Panc1 (cell line): ENCODE results near the gene LHX3. TPM values are rescaled to one million over a fixed set of nuclear protein-coding genes. Genes with fewer than 3 reads are reported as not detected.

Source experiments
- ATAC-seq: fragments of 200-7000 bp; cut with Tn5 transposase; 2 replicates; pipeline ENCODE4 v1.9.1; 2020; ENCODE audit warnings: mild to moderate bottlenecking, moderate library complexity
- BruUV-seq: library from RNA; stranded (reverse); fragments of 400-500 nt; replicated peaks from 2 replicates; lab custom pipeline; 2021; lab: Mats Ljungman, UMichigan
- CTCF ChIA-PET: fragments of 300-600 bp; sonication (Branson Sonifier 250); formaldehyde crosslinking; loops from one replicate; lab custom pipeline; 2022; ENCODE audit warnings: antibody characterized with exemption; lab: Charles Lee
- POLR2A ChIA-PET: fragments of 300-600 bp; sonication (Branson Sonifier 250); formaldehyde crosslinking; loops from one replicate; lab custom pipeline; 2022; ENCODE audit warnings: antibody characterized with exemption; lab: Charles Lee
- DNase-seq: peaks from one replicate; pipeline ENCODE4 v3.0.0-alpha.2; 2010; ENCODE audit warnings: low read depth, low spot score
- H3K27ac ChIP-seq: 2 replicates; pipeline ENCODE4 v1.5.1; 2011; ENCODE audit warnings: mild to moderate bottlenecking, low read length, inconsistent platforms
- H3K27me3 ChIP-seq: fragments of 200-500 bp; sonication (Bioruptor generic); 2 replicates; pipeline ENCODE4 v1.6.0; 2014; ENCODE audit warnings: low read length, inconsistent platforms; ENCODE audit not compliant: control insufficient read depth, insufficient read depth
- H3K36me3 ChIP-seq: fragments of 200-500 bp; sonication (Bioruptor generic); 2 replicates; pipeline ENCODE4 v1.5.1; 2014; ENCODE audit warnings: inconsistent platforms, mild to moderate bottlenecking, low read length, moderate library complexity; ENCODE audit not compliant: control insufficient read depth, insufficient read depth
- H3K4me1 ChIP-seq: 2 replicates; pipeline ENCODE4 v1.5.1; 2011; ENCODE audit warnings: inconsistent platforms, mild to moderate bottlenecking, low read length, moderate library complexity; ENCODE audit not compliant: control insufficient read depth, insufficient read depth
- H3K4me3 ChIP-seq, 2 experiments: 2 replicates each; pipeline ENCODE4 v1.5.1; 2011 to 2012; ENCODE audit warnings: low read depth in 2 of 2, low read length in 2 of 2, mild to moderate bottlenecking in 2 of 2, inconsistent platforms in 1 of 2, moderate library complexity in 1 of 2
- H3K9me3 ChIP-seq: fragments of 200-500 bp; sonication (Bioruptor generic); 2 replicates; pipeline ENCODE4 v1.5.1; 2014; ENCODE audit warnings: low read depth, mild to moderate bottlenecking, inconsistent platforms, low read length, moderate library complexity; ENCODE audit not compliant: control insufficient read depth, insufficient read depth
- CTCF ChIP-seq: fragments of 450-650 bp; IDR thresholded peaks from 2 replicates; pipeline ENCODE4 v1.5.1; 2017; ENCODE audit warnings: mild to moderate bottlenecking
- POLR2AphosphoS5 ChIP-seq: IDR thresholded peaks from 2 replicates; pipeline ENCODE4 v1.6.1; 2012; ENCODE audit warnings: mild to moderate bottlenecking, low read depth, low read length, moderate library complexity
- REST ChIP-seq, 2 experiments: IDR thresholded peaks; 2 replicates each; pipeline ENCODE4 v1.6.1; 2011 to 2012; ENCODE audit warnings: low read depth in 2 of 2, control low read depth in 1 of 2, low read length in 1 of 2, mild to moderate bottlenecking in 1 of 2, moderate library complexity in 1 of 2; ENCODE audit not compliant: insufficient read depth in 1 of 2
- SIN3A ChIP-seq: IDR thresholded peaks from 2 replicates; pipeline ENCODE4 v1.6.1; 2012; ENCODE audit warnings: low read depth, mild to moderate bottlenecking, low read length, moderate library complexity, borderline replicate concordance; ENCODE audit not compliant: insufficient read depth
- TCF7L2 ChIP-seq: IDR thresholded peaks from 2 replicates; pipeline ENCODE4 v1.6.1; 2011; ENCODE audit warnings: mild to moderate bottlenecking, low read depth, low read length, inconsistent platforms
- in situ Hi-C: cut with HindIII; loops from 2 replicates; pipeline ENCODE4 v1.10.0; 2016; ENCODE audit warnings: low sequenced_read_pairs, low pct_unique_long_range_greater_than_20kb
- intact Hi-C: fragments of 100-400 bp; cut with micrococcal nuclease; formaldehyde crosslinking; loops from one replicate; pipeline ENCODE4 v1.10.0; 2022; ENCODE audit not compliant: unreplicated experiment
- total RNA-seq: library from RNA; stranded (reverse); gene quantifications from one replicate; pipeline ENCODE4 v1.2.1, GENCODE V29; 2021; ENCODE audit not compliant: unreplicated experiment

The LHX3 gene
- total RNA-seq, 1 experiment from 2014 or later = 0.13 TPM

GRCh38 chr9:136148766-136149165 is 56.2 kb downstream of the LHX3 start:
- in situ Hi-C loops (no loop called here), intact Hi-C loops (no loop called here)
- ChIA-PET POLR2A (no interaction called here), CTCF (no interaction called here)
- no peaks in the 10 kb centered on the region for H3K27me3 ChIP-seq
- H3K27ac ChIP-seq = no peak overlapping the region
- ATAC-seq = no peak
- H3K4me1 ChIP-seq = no peaks in the 10 kb centered on the region
- H3K36me3 ChIP-seq = no peaks in the 10 kb centered on the region
- no TSS peak for BruUV-seq
- no peak overlapping the region for H3K4me3 ChIP-seq
- TF ChIP-seq TCF7L2 = no peak
- no peak for TF ChIP-seq REST (IDR thresholded peaks at IDR 0.05; ENCODE audit: insufficient read depth in 1 of 2, low read depth in 2 of 2, low read length in 1 of 2)
- no peak for TF ChIP-seq SIN3A
- TF ChIP-seq CTCF = no peak
- no peak for TF ChIP-seq POLR2AphosphoS5
- DNase-seq = no peak
- H3K9me3 ChIP-seq = no peaks in the 10 kb centered on the region

- H3K27me3 ChIP-seq = no peaks in the 10 kb centered on the region
- ATAC-seq = no peak
- intact Hi-C loops (no loop called here), in situ Hi-C loops (no loop called here)
- no TSS peak for BruUV-seq
- H3K4me1 ChIP-seq = no peaks in the 10 kb centered on the region
- DNase-seq = no peak
- H3K36me3 ChIP-seq = no peaks in the 10 kb centered on the region
- no peak overlapping the region for H3K4me3 ChIP-seq
- H3K27ac ChIP-seq = no peak overlapping the region
- no peaks in the 10 kb centered on the region for H3K9me3 ChIP-seq
- POLR2A ChIA-PET = no interaction called here
- CTCF ChIA-PET = no interaction called here
- TF ChIP-seq CTCF = no peak
- no peak for TF ChIP-seq POLR2AphosphoS5
- no peak for TF ChIP-seq SIN3A
- no peak for TF ChIP-seq TCF7L2
- no peak for TF ChIP-seq REST (IDR thresholded peaks at IDR 0.05; ENCODE audit: insufficient read depth in 1 of 2, low read depth in 2 of 2, low read length in 1 of 2)
These were observed 56.8 kb downstream of the LHX3 start for GRCh38 chr9:136147890-136148714.
